ENCODE measurements around the gene TMEM151A.
"Not testable (repeated sequence)": the region's sequence is repeated elsewhere in the genome, so short reads cannot be mapped to it uniquely, and the experiment has no call there.

TMEM151A gene

GRCh38 chr11:66267379-66268243 is 24.1 kb upstream of the TMEM151A start:
- DNase-seq: peak; percentile 91

GRCh38 chr11:66268244-66268951 is 23.3 kb upstream of the TMEM151A start, which contains the start of gene RAB1B:
RAB1B (plus strand) TSS chr11:66268639; CDS start chr11:66268680, 41 bp downstream.
- peak; percentile 98 for DNase-seq

DNA sequence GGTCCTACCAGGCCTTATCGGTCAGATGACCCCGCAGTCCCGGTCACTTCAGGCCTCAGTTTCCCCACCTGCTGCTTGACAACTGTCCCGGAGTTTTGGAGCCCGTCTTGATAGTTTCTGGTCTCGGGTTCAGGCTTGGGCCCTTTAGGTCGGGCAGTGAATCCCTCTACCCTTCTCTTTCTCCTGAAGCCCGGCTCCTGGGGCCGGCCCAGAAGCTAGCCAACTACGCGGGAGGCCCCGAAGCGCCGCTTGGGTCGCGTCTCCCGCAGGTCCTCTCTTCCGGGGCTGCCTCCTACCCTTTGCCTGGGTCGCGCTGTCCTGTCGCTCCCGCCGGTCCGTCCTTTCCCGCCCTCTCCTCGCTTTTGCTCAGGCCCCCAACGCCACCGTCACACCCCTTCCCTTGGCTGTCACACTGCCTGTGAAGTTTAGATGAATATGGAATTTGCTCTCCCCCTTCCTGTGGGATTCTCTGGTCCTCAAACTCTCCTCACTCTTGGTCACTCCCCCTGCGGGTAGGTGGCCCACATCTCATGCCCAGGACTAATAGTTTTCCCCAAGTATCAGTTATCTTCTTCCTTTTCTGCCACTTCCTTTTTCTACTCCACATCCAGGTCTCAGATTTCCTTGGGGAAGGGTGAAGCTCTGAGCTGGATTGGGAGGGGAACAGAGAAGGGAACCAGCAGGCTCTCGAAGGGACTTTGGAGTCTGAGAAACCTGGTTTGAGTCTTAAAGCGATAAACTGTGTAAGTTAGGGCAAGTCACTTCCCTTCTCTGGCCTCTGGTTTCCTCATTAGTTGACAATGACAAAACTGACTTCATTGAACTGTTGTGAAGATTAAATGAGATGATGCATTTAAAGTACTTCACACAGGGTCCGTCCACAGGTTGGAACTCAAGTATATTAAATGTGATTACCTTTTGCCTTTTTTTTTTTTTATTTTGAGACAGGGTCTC is 22.5 kb upstream of the TMEM151A start:
- no peak for DNase-seq

- DNase-seq: no peak
These were observed 19.9 kb upstream of the TMEM151A start for GRCh38 chr11:66271816-66272215.

GRCh38 chr11:66272596-66272995 is 19.1 kb upstream of the TMEM151A start:
- DNase-seq: no peak

DNA sequence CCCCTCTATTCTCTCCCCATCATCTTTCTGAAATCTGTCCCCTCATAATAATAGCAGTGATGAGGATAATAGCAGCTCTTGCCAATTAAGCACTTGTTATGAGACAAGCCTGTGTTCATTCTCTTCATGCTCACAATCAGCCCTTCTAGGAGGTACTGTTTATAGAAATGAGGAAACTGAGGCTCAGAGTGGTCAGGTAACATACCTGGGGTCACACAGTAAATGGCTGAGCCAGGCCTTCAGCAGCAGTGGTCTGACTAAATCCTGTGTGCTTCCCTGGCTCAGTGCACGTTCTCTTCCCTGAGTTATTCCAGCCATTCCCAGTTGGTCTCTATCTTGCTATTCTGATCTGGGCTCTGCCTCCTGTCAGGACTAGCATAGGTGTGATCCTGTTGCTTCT is 17.5 kb upstream of the TMEM151A start:
- DNase-seq: no peak

DNA sequence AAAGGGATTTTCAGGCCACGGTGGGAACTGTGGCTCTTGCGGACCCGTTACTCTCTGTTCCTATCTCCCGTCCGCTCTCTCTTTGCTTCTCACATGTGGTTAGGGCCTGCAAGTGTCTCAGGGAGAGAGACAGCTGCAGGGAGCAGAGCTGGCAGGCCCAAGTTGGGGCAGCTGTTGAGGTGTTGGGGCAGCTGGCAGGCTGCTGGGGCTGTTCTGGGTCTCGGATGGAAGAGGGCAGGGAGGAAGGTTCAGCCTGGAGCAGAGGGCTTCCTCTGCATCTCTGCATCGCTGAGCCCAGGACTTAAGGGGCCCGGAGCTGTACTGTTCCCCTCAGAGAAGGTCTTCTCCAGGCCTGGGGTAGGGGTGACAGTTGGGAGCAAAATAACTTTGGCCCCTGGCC is 16.3 kb upstream of the TMEM151A start:
- no peak for DNase-seq

DNA sequence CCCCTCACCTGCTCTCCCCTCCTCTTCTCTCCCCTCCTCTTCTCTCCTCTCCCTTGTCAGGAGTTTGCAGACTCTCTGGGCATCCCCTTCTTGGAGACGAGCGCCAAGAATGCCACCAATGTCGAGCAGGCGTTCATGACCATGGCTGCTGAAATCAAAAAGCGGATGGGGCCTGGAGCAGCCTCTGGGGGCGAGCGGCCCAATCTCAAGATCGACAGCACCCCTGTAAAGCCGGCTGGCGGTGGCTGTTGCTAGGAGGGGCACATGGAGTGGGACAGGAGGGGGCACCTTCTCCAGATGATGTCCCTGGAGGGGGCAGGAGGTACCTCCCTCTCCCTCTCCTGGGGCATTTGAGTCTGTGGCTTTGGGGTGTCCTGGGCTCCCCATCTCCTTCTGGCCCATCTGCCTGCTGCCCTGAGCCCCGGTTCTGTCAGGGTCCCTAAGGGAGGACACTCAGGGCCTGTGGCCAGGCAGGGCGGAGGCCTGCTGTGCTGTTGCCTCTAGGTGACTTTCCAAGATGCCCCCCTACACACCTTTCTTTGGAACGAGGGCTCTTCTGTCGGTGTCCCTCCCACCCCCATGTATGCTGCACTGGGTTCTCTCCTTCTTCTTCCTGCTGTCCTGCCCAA is 15.6 kb upstream of the TMEM151A start:
- no peak for DNase-seq

DNA sequence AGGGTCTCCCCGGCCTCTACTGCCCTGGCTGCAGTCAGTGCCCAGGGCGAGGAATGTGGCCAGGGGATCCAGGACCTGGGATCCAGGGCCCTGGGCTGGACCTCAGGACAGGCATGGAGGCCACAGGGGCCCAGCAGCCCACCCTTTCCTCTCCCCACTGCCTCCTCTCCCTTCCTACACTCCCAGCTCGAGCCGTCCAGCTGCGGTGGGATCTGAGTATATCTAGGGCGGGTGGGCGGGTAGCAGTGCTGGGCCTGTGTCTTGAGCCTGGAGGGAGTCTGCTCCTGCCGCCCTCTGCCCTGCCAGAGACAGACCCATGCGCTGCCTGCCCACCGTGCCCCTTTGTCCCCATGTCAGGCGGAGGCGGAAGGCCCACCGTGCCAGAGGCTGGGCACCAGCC is 15.1 kb upstream of the TMEM151A start:
- not testable (repeated sequence) for DNase-seq

DNA sequence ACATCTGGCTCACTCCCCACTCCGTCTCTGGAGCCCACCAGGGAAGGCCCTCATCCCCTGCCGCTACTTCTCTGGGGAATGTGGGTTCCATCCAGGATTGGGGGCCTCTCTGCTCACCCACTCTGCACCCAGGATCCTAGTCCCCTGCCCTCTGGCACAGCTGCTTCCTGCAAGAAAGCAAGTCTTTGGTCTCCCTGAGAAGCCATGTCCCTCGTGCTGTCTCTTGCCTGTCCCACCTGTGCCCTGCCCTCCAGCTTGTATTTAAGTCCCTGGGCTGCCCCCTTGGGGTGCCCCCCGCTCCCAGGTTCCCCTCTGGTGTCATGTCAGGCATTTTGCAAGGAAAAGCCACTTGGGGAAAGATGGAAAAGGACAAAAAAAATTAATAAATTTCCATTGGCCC is 14.6 kb upstream of the TMEM151A start:
- not testable (repeated sequence) for DNase-seq

- no peak for DNase-seq
These were observed 14.0 kb upstream of the TMEM151A start, which contains the start of gene CNIH2 for GRCh38 chr11:66277471-66278362. CNIH2 (plus strand) TSS chr11:66278175; CDS start chr11:66278457, 282 bp downstream.

DNA sequence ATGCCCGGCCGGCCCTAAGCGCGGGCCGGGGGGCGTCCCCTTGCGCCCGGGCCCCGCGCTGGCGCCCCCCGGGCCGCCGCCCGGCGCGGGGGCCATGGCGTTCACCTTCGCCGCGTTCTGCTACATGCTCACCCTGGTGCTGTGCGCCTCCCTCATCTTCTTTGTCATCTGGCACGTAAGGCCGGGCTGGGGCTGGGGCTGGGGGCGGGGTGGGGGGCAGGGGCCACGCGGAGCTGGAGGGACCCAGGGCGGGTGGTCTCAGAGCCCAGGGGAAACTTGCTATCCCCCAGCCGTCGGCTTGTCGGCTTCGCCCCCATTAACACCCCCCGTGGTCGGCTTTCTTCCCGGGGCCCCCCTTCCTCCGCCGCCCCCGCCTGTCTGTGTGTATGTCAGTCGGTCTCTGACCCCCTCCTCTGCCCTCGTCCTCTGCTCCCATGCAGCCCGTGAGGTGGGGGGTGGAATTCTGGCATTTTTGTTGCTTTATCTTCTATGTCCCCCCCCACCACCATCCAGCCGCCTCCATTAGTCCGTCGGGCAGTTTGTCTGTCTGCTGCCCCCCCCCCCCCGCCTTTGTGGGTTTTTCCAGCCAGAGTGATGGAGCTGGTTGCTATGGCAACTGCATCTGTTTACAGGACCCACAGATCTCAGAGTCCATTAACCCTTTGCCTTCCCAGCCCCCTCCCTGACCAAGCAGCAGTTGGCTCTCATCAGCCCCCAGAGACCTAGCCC is 13.2 kb upstream of the TMEM151A start:
- peak; percentile 39 for DNase-seq

GRCh38 chr11:66279092-66279734 is 12.5 kb upstream of the TMEM151A start:
- DNase-seq: no peak

DNA sequence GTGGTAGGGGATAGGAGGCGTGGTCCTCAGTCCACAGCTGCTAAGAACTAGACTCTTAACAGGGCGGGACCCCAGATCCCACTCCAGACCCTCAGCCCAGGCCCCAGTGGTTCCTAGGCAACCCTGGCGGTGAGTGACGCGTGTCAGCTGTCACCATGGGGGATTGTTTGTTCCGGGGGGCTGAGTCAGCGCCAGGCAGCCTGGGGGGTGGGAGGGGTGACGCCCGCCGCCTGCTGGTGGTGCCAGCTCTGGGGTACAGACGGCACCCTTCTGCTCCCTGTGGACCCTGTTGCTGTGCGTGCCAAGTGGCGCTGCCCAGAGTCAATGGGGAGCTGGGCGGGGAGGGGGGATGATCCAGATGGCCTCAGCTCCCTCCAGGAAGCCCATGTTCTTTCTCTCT is 11.3 kb upstream of the TMEM151A start:
- no peak for DNase-seq

DNA sequence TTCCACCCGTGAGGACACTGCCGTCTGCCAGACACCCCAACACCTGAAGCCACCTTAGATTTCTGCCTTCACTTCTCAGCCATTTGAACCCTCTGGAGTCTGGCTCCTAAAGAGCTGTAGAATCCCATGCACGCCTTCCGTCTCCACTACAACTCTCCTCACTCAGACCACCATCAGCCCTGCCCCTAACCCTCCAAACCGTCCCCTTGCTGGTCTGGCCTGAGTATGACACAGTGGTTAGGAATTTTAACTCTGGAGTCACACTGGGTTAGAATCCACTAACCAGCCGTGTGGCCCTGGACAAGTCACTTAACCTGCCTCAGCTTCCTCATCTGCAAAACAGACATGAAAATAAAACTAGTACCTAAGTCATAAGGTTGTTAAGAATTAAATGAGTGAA is 10.7 kb upstream of the TMEM151A start:
- no peak for DNase-seq

- DNase-seq: no peak
These were observed 9.8 kb upstream of the TMEM151A start for GRCh38 chr11:66281776-66282467.

GRCh38 chr11:66282468-66283455 is 8.9 kb upstream of the TMEM151A start:
- peak; percentile 95 for DNase-seq

Data from NCI-H2227 treated with DMSO at 0.1 percent for 48 hours (cell line).